H1 (cell line): ENCODE results near the gene XAGE3. TPM values are rescaled to one million over a fixed set of nuclear protein-coding genes. Genes with fewer than 3 reads are reported as not detected.
"Not testable (repeated sequence)": the region's sequence is repeated elsewhere in the genome, so short reads cannot be mapped to it uniquely, and the experiment has no call there.

Experiments
- CTCF ChIA-PET: fragments of 300-600 bp; sonication (Branson Sonifier 250); formaldehyde crosslinking; loops from one replicate; lab custom pipeline; 2021; ENCODE audit not compliant: partially characterized antibody; lab: Charles Lee
- POLR2A ChIA-PET: fragments of 300-600 bp; sonication (Branson Sonifier 250); formaldehyde crosslinking; loops from one replicate; lab custom pipeline; 2021; ENCODE audit warnings: inconsistent platforms; ENCODE audit not compliant: partially characterized antibody; lab: Charles Lee
- DNase-seq, 2 experiments: peaks; one replicate each; pipeline versions ENCODE4 v3.0.0 to v3.0.0-alpha.2; 2010 to 2022; ENCODE audit warnings: low spot score in 2 of 2, low read depth in 1 of 2, mixed read lengths in 1 of 2
- FAIRE-seq: peaks from 2 replicates; lab custom pipeline; 2011; peaks lifted over from hg19 to GRCh38; lab: Jason Lieb, UNC
- H2AFZ ChIP-seq: 2 replicates; pipeline ENCODE4 v1.8.1; 2012; ENCODE audit warnings: low read length, inconsistent platforms
- H2AK5ac ChIP-seq: 2 replicates; pipeline ENCODE4 v1.6.1; 2013; ENCODE audit warnings: low read depth, low read length
- H2BK120ac ChIP-seq: replicated peaks from 2 replicates; pipeline ENCODE3; 2013; ENCODE audit warnings: low read depth, low read length, inconsistent platforms
- H2BK12ac ChIP-seq: 2 replicates; pipeline ENCODE4 v1.6.1; 2013; ENCODE audit warnings: low read depth, low read length
- H2BK15ac ChIP-seq: 2 replicates; pipeline ENCODE4 v1.6.1; 2013; ENCODE audit warnings: low read length
- H2BK20ac ChIP-seq: 2 replicates; pipeline ENCODE4 v1.6.1; 2013; ENCODE audit warnings: low read length
- H2BK5ac ChIP-seq: 2 replicates; pipeline ENCODE4 v1.6.1; 2013; ENCODE audit warnings: low read depth, low read length
- H3K14ac ChIP-seq: 2 replicates; pipeline ENCODE4 v1.6.1; 2013; ENCODE audit warnings: inconsistent platforms; ENCODE audit not compliant: insufficient read length
- H3K18ac ChIP-seq: 2 replicates; pipeline ENCODE4 v1.6.1; 2013; ENCODE audit warnings: low read length; ENCODE audit errors: extremely low read depth
- H3K23ac ChIP-seq: 2 replicates; pipeline ENCODE4 v1.6.1; 2013; ENCODE audit warnings: inconsistent platforms; ENCODE audit not compliant: insufficient read length
- H3K23me2 ChIP-seq: 2 replicates; pipeline ENCODE4 v1.6.1; 2013; ENCODE audit warnings: low read depth, low read length
- H3K27ac ChIP-seq: 2 replicates; pipeline ENCODE4 v1.6.1; 2011; ENCODE audit warnings: low read depth, low read length, inconsistent platforms
- H3K27me3 ChIP-seq, 4 experiments: replicated peaks in 1 of 4; 1 replicate in 1 of 4; 2 replicates in 3 of 4; pipeline versions ENCODE4 v1.6.1 to v1.8.1; 2011 to 2013; ENCODE audit warnings: low read length in 3 of 4, mild to moderate bottlenecking in 3 of 4, inconsistent platforms in 2 of 4, mixed read lengths in 2 of 4, moderate library complexity in 1 of 4; ENCODE audit not compliant: control insufficient read depth in 3 of 4, insufficient read depth in 3 of 4; ENCODE audit errors: extremely low read depth in 1 of 4
- H3K36me3 ChIP-seq, 4 experiments: 2 replicates each; pipeline versions ENCODE4 v1.6.1 to v1.8.1; 2011 to 2013; ENCODE audit warnings: mild to moderate bottlenecking in 4 of 4, low read length in 3 of 4, moderate library complexity in 2 of 4, control low read depth in 1 of 4, inconsistent platforms in 1 of 4; ENCODE audit not compliant: insufficient read depth in 4 of 4, control insufficient read depth in 2 of 4
- H3K4ac ChIP-seq: replicated peaks from 2 replicates; pipeline ENCODE3; 2013; ENCODE audit warnings: low read length, low read depth, mixed read lengths, inconsistent platforms; ENCODE audit not compliant: insufficient read length
- H3K4me1 ChIP-seq, 4 experiments: replicated peaks in 1 of 4; 1 replicate in 1 of 4; 2 replicates in 3 of 4; pipeline versions ENCODE4 v1.6.1 to v1.8.1; 2011 to 2013; ENCODE audit warnings: low read length in 3 of 4, inconsistent platforms in 2 of 4, mixed read lengths in 1 of 4; ENCODE audit not compliant: insufficient read depth in 4 of 4, control insufficient read depth in 3 of 4
- H3K4me2 ChIP-seq, 2 experiments: 2 replicates each; pipeline versions ENCODE4 v1.6.1 to v1.8.1; 2011 to 2013; ENCODE audit warnings: low read depth in 2 of 2, low read length in 2 of 2, control low read depth in 1 of 2, inconsistent platforms in 1 of 2, mild to moderate bottlenecking in 1 of 2; ENCODE audit not compliant: insufficient read depth in 1 of 2
- H3K4me3 ChIP-seq, 4 experiments: fragments of 200-600, 300-600 bp in 1 of 4; sonication (generic), shearing (Covaris generic), sonication (Bioruptor Twin) in 1 of 4; 2 replicates each; pipeline versions ENCODE4 v1.5.1 to v1.8.1; 2011 to 2016; ENCODE audit warnings: low read length in 4 of 4, low read depth in 3 of 4, control low read depth in 2 of 4, inconsistent platforms in 2 of 4, mild to moderate bottlenecking in 2 of 4, mixed read lengths in 1 of 4, moderate library complexity in 1 of 4; ENCODE audit not compliant: insufficient read depth in 2 of 4; ENCODE audit errors: extremely low read depth in 1 of 4
- H3K56ac ChIP-seq: replicated peaks from 2 replicates; pipeline ENCODE3; 2013; ENCODE audit warnings: low read depth, mild to moderate bottlenecking, mixed read lengths, low read length, inconsistent platforms; ENCODE audit not compliant: insufficient read length
- H3K79me1 ChIP-seq: 2 replicates; pipeline ENCODE4 v1.6.1; 2013; ENCODE audit warnings: low read depth, low read length, control low read depth
- H3K79me2 ChIP-seq, 2 experiments: 2 replicates each; pipeline versions ENCODE4 v1.6.1 to v1.8.1; 2012 to 2013; ENCODE audit warnings: low read length in 2 of 2, mild to moderate bottlenecking in 2 of 2, inconsistent platforms in 1 of 2; ENCODE audit not compliant: insufficient read depth in 2 of 2, control insufficient read depth in 1 of 2
- H3K9ac ChIP-seq, 4 experiments: replicated peaks in 1 of 4; 1 replicate in 1 of 4; 2 replicates in 3 of 4; pipeline versions ENCODE4 v1.6.1 to v1.8.1; 2011 to 2013; ENCODE audit warnings: low read depth in 3 of 4, low read length in 3 of 4, control low read depth in 2 of 4, mild to moderate bottlenecking in 2 of 4, moderate library complexity in 2 of 4, inconsistent platforms in 1 of 4; ENCODE audit errors: extremely low read depth in 1 of 4
- H3K9me3 ChIP-seq, 2 experiments: 2 replicates each; pipeline versions ENCODE4 v1.6.1 to v1.8.1; 2012 to 2013; ENCODE audit warnings: mild to moderate bottlenecking in 2 of 2, moderate library complexity in 2 of 2, control low read depth in 1 of 2, inconsistent platforms in 1 of 2, low read depth in 1 of 2, low read length in 1 of 2, mixed read lengths in 1 of 2; ENCODE audit not compliant: insufficient read depth in 2 of 2
- H4K20me1 ChIP-seq, 2 experiments: replicated peaks in 1 of 2; 2 replicates each; pipeline versions ENCODE3 to v1.8.1; 2011 to 2013; ENCODE audit warnings: inconsistent platforms in 2 of 2, low read length in 2 of 2, mild to moderate bottlenecking in 1 of 2; ENCODE audit not compliant: insufficient read depth in 2 of 2, control insufficient read depth in 1 of 2
- H4K5ac ChIP-seq: 2 replicates; pipeline ENCODE4 v1.6.1; 2013; ENCODE audit warnings: low read length, low read depth, mixed read lengths, inconsistent platforms; ENCODE audit not compliant: insufficient read length
- H4K8ac ChIP-seq: 2 replicates; pipeline ENCODE4 v1.8.0; 2013; ENCODE audit warnings: mild to moderate bottlenecking, moderate library complexity, low read length, inconsistent platforms; ENCODE audit not compliant: insufficient read depth; ENCODE audit errors: extremely low read depth
- H4K91ac ChIP-seq: replicated peaks from 2 replicates; pipeline ENCODE3; 2013; ENCODE audit warnings: low read length, mixed read lengths, inconsistent platforms; ENCODE audit not compliant: insufficient read length
- WGBS, 2 experiments: shearing (Covaris generic) in 1 of 2; methylation state at CpG; one replicate each; pipeline versions ENCODE4 v1.1.6 to v1.1.7; 2013 to 2015; ENCODE audit warnings: low lambda C conversion rate in 2 of 2, mixed read lengths in 2 of 2, inconsistent platforms in 1 of 2, low coverage in 1 of 2, missing lambda C conversion rate in 1 of 2; ENCODE audit not compliant: insufficient replicate concordance in 2 of 2, insufficient coverage in 1 of 2, insufficient read length in 1 of 2; ENCODE audit errors: extremely low coverage in 1 of 2, missing lambda C conversion rate in 1 of 2; 5-methylcytosine and 5-hydroxymethylcytosine counted together
- polyA plus RNA-seq, 7 experiments: library from polyadenylated mRNA; depleted of rRNA in 3 of 7; stranded (reverse) in 5 of 7; unstranded in 2 of 7; fragments of >200 nt in 5 of 7; fragments of 200-250 nt in 2 of 7; gene quantifications; 1 replicate in 5 of 7; 2 replicates in 1 of 7; 4 replicates in 1 of 7; pipeline versions ENCODE4 v1.2.1 to v1.2.3, GENCODE V29; 2011 to 2013; ENCODE audit warnings: missing spikeins in 2 of 7, mixed read lengths in 2 of 7
- total RNA-seq: library from RNA; stranded (reverse); fragmentation: NEBNext Ultra II Directional; extraction: Animal tissue kit (Norgen Biotek cat#: 25700); gene quantifications from 2 replicates; pipeline ENCODE4 v1.2.1, GENCODE V29; 2021

The XAGE3 gene
- total and polyA plus RNA-seq, 2 of the 8 experiments (the other 6 are each of a cell fraction or from before 2014, with no cell fraction given): not detected

- H3K79me2 ChIP-seq, CTCF ChIA-PET, H2BK20ac ChIP-seq, H3K27me3 ChIP-seq, H3K56ac ChIP-seq, H3K9ac ChIP-seq, H2BK120ac ChIP-seq, FAIRE-seq, H3K79me1 ChIP-seq, H2AK5ac ChIP-seq, H3K4me2 ChIP-seq, H3K4me3 ChIP-seq, DNase-seq, H3K14ac ChIP-seq, H3K4ac ChIP-seq, H4K20me1 ChIP-seq, POLR2A ChIA-PET, H3K27ac ChIP-seq, H4K5ac ChIP-seq, H3K9me3 ChIP-seq, H2BK15ac ChIP-seq, H3K4me1 ChIP-seq, H3K23me2 ChIP-seq, H3K36me3 ChIP-seq, H3K18ac ChIP-seq, H2BK12ac ChIP-seq, H4K91ac ChIP-seq, H2BK5ac ChIP-seq, H3K23ac ChIP-seq, H2AFZ ChIP-seq, H4K8ac ChIP-seq: not testable (repeated sequence)
- 100% methylated on average over 2 of the region's 10 CpGs; no CpG with 5 or more reads in 1 of the 2 experiments for WGBS, 2 experiments
These were observed 7.6 kb upstream of the XAGE3 start for GRCh38 chrX:52875436-52875835.
